Calu3 (cell line): ENCODE data around the gene BLTP2. TPM values are rescaled to one million over a fixed set of nuclear protein-coding genes. Genes with fewer than 3 reads are reported as not detected.
A peak's percentile ranks its signal among the peaks of the same experiment; 100 is the strongest.
"Not testable (repeated sequence)": the region's sequence is repeated elsewhere in the genome, so short reads cannot be mapped to it uniquely, and the experiment has no call there.

Experiments
- BruUV-seq: library from RNA; stranded (reverse); fragments of 400-500 nt; replicated peaks from 2 replicates; lab custom pipeline; 2021; lab: Mats Ljungman, UMichigan
- CTCF ChIA-PET: fragments of 300-600 bp; sonication (Branson Sonifier 250); formaldehyde crosslinking; loops from one replicate; lab custom pipeline; 2022; ENCODE audit warnings: antibody characterized with exemption; lab: Charles Lee
- DNase-seq: peaks from one replicate; pipeline ENCODE4 v3.0.0; 2022
- H3K27ac Mint-ChIP-seq: one replicate; pipeline ENCODE4 v1.8.0; 2022; ENCODE audit warnings: mixed read lengths; ENCODE audit not compliant: unreplicated experiment
- H3K27me3 Mint-ChIP-seq: one replicate; pipeline ENCODE4 v1.8.0; 2022; ENCODE audit warnings: mixed read lengths; ENCODE audit not compliant: unreplicated experiment
- H3K36me3 Mint-ChIP-seq: one replicate; pipeline ENCODE4 v1.8.0; 2022; ENCODE audit warnings: mild to moderate bottlenecking, moderate library complexity, mixed read lengths; ENCODE audit not compliant: insufficient read depth, unreplicated experiment
- H3K4me1 Mint-ChIP-seq: one replicate; pipeline ENCODE4 v1.8.0; 2022; ENCODE audit warnings: mild to moderate bottlenecking, low read depth, mixed read lengths; ENCODE audit not compliant: unreplicated experiment
- H3K4me3 Mint-ChIP-seq: one replicate; pipeline ENCODE4 v1.8.0; 2022; ENCODE audit warnings: mild to moderate bottlenecking, low read depth, moderate library complexity, mixed read lengths; ENCODE audit not compliant: unreplicated experiment
- H3K9me3 Mint-ChIP-seq: one replicate; pipeline ENCODE4 v1.8.0; 2022; ENCODE audit warnings: low read depth, mixed read lengths; ENCODE audit not compliant: unreplicated experiment
- intact Hi-C: fragments of 100-400 bp; cut with micrococcal nuclease; formaldehyde crosslinking; loops from one replicate; pipeline ENCODE4 v1.10.0; 2022; ENCODE audit not compliant: unreplicated experiment
- total RNA-seq: library from RNA; stranded (reverse); gene quantifications from 2 replicates; pipeline ENCODE4 v1.2.3, GENCODE V29; 2022
- TF ChIP-seq, protein P1 (sequence below): fragments of 200-600 bp; IDR thresholded peaks from one replicate; pipeline ENCODE4 v1.8.0; 2022; ENCODE audit warnings: antibody characterized with exemption; ENCODE audit not compliant: unreplicated experiment

BLTP2 gene
- total RNA-seq, 1 experiment from 2014 or later: 158 TPM

DNA sequence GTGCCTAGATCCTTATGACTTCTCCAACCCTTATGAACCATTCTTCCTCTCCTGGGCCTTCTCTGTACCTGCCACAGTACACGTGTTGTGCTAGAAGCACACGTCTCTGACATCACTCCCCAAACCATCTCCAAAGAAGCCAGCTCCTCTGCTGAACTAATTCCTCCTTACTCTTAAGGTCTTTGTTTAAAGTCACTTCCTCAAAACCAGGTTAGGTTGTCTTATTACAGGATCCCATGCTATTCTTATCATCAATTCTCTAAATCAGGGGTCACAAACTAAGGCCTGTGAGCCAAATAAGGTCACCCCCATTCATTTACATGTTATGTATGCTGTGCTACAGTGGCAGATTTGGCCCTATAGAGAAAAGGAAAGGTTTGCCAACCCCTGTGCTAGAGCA lies 21.0 kb upstream of the BLTP2 start:
- Mint-ChIP-seq H3K4me3 (no peak overlapping the region), H3K9me3 (no peaks in the 10 kb centered on the region), H3K36me3 (peaks cover 39% of the 10 kb centered on the region), H3K27me3 (no peaks in the 10 kb centered on the region), H3K27ac (no peak overlapping the region), H3K4me1 (peaks cover 25% of the 10 kb centered on the region)
- TF ChIP-seq, protein P1, sequence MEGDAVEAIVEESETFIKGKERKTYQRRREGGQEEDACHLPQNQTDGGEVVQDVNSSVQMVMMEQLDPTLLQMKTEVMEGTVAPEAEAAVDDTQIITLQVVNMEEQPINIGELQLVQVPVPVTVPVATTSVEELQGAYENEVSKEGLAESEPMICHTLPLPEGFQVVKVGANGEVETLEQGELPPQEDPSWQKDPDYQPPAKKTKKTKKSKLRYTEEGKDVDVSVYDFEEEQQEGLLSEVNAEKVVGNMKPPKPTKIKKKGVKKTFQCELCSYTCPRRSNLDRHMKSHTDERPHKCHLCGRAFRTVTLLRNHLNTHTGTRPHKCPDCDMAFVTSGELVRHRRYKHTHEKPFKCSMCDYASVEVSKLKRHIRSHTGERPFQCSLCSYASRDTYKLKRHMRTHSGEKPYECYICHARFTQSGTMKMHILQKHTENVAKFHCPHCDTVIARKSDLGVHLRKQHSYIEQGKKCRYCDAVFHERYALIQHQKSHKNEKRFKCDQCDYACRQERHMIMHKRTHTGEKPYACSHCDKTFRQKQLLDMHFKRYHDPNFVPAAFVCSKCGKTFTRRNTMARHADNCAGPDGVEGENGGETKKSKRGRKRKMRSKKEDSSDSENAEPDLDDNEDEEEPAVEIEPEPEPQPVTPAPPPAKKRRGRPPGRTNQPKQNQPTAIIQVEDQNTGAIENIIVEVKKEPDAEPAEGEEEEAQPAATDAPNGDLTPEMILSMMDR: no peak
- intact Hi-C loops: no loop called here
- CTCF ChIA-PET: no interaction called here
- BruUV-seq: no TSS peak
- no peak for DNase-seq

DNA sequence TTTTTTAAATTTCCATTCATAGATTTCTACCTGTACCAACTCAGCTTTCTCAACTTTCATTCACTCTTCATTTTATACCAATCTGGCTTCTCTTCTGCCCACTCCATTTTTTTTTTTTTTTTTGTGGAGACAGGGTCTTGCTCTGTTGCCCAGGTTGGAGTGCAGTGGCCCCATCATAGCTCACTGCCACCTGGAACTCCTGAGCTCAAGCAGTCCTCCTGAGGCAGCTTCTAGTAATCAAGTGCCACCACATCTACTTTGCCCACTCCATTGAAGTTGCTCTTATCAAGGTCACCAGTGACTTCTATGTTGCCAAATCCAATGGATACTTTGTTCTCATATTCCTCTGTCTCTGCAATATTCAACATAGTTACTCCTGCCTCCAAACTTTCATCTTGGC lies 18.8 kb upstream of the BLTP2 start:
- Mint-ChIP-seq H3K9me3 (no peaks in the 10 kb centered on the region), H3K4me1 (peaks cover 40% of the 10 kb centered on the region), H3K27ac (peak overlapping the region; percentile 96), H3K27me3 (no peaks in the 10 kb centered on the region), H3K36me3 (peaks cover 47% of the 10 kb centered on the region), H3K4me3 (peak overlapping the region; percentile 94)
- no peak for DNase-seq
- intact Hi-C loops: loop anchor here (5.0 kb wide), 1 partner anchor 54 kb away; the partner anchor contains the start of genes RAB34 and RPL23A
- BruUV-seq: no TSS peak
- CTCF ChIA-PET: no interaction called here
- TF ChIP-seq, protein P1: no peak

DNA sequence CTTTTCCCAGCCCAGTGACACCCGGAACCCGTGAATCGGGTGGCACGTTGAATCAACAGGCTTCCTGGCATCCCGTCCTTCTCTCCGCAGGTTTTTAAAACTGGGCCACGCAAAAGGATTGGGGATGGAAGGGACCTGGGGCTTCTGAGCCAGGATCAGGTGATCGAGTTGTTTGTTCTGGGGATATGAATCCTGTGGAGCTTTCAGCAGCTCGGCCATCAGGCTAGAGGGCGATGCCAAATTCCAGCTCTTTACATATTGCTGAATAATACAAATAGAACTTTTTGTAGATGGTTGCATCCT lies 17.5 kb upstream of the BLTP2 start:
- BruUV-seq: TSS peak; percentile 47
- peaks cover 40% of the 10 kb centered on the region for H3K4me1 Mint-ChIP-seq
- TF ChIP-seq, protein P1: no peak
- no peaks in the 10 kb centered on the region for H3K9me3 Mint-ChIP-seq
- H3K36me3 Mint-ChIP-seq: peaks cover 51% of the 10 kb centered on the region
- H3K27ac Mint-ChIP-seq: peak overlapping the region; percentile 96
- H3K27me3 Mint-ChIP-seq: no peaks in the 10 kb centered on the region
- CTCF ChIA-PET: interaction anchor here (0.6 to 1.9 kb wide), 3 partner anchors 12 to 486 kb away, joined by 3 to 7 read pairs (median 5); no protein-coding TSS in a partner anchor
- intact Hi-C loops: loop anchor here (5.0 kb wide), 1 partner anchor 55 kb away; the partner anchor contains the start of genes RAB34 and RPL23A
- peak overlapping the region; percentile 94 for H3K4me3 Mint-ChIP-seq
- no peak for DNase-seq

DNA sequence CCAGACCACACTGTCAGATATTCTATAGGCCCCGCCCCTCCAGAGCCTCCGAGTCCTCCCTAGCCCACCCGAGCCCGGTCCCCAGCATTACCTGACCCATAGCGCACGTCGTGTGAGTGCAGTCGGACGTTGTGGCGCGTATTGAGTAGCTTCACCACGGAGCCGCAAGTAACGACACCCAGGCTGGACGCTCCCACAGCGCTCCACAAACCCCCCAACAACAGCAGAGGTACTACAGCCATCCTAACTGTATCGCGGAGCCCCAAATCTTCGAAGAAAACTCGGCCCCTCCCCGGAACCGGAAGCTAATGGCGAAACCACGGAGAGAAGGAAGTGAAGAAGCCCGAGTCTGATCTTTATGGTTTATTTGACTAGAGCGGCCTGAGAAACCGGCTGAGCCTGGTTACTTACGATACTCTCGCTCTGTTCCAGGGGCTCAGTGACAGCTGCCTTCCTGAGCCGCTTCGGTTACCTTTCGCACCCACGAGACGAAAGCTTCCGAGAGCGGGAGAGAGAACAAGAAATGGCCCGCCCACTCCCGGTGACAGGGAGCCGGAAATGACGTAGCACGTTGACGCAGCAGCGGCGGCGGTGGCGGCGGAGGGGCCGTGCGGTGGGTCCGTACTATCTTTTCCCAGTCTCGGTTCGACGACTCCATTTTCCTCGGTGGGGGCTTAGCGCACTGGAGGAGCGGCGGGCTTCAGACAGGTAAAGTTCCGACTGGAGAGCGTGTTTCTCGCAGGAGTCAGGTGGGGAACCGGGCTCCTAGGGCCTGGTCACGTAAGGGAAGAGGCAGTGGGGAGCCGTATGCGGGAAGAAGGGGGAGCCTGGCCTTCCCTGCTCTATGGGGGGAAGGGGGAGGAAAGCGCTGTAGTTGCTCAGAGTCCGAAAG lies 16.9 kb upstream of the BLTP2 start, which contains the start of the genes SDF2 and SUPT6H:
Gene SDF2, minus strand, starts transcription at position 272 of the 892 bp plus-strand sequence. Its CDS starts 30 bp downstream, at position 242.
Gene SUPT6H, plus strand, starts transcription at position 571 of the 892 bp plus-strand sequence. CDS start 11,197 bp downstream, outside the sequence.
- CTCF ChIA-PET: interaction anchor here (0.6 to 1.9 kb wide), 8 partner anchors 10 to 487 kb away, joined by 3 to 7 read pairs (median 4); partner anchors contain the start of gene BLTP2
- Mint-ChIP-seq H3K36me3 (peaks cover 51% of the 10 kb centered on the region), H3K9me3 (no peaks in the 10 kb centered on the region), H3K27ac (peak within 1 kb of the TSS; percentile 96), H3K27me3 (no peaks in the 10 kb centered on the region), H3K4me1 (peaks cover 40% of the 10 kb centered on the region), H3K4me3 (peak within 1 kb of the TSS; percentile 94)
- DNase-seq: peak; percentile 92
- intact Hi-C loops: loop anchor here (5.0 kb wide), 1 partner anchor 55 kb away; the partner anchor contains the start of genes RAB34 and RPL23A
- BruUV-seq: TSS peak; percentile 76
- TF ChIP-seq, protein P1: no peak

DNA sequence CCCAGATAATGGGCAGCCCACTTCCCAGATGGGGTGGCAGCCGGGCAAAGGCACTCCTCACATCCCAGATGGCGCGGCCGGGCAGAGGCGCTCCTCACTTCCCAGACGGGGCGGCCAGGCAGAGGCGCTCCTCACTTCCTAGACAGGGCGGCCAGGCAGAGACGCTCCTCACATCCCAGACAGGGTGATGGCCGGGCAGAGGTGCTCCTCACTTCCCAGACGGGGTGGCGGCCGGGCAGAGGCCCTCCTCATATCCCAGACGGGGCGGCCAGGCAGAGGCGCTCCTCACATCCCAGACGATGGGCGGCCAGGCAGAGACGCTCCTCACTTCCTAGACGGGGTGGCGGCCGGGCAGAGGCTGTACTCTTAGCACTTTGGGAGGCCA lies 14.5 kb upstream of the BLTP2 start:
- BruUV-seq, intact Hi-C loops, DNase-seq, H3K27ac Mint-ChIP-seq, H3K9me3 Mint-ChIP-seq, H3K27me3 Mint-ChIP-seq, CTCF ChIA-PET: not testable (repeated sequence)
- peak overlapping the region; percentile 94 for H3K4me3 Mint-ChIP-seq
- H3K36me3 Mint-ChIP-seq: peaks cover 62% of the 10 kb centered on the region
- H3K4me1 Mint-ChIP-seq: peaks cover 31% of the 10 kb centered on the region

DNA sequence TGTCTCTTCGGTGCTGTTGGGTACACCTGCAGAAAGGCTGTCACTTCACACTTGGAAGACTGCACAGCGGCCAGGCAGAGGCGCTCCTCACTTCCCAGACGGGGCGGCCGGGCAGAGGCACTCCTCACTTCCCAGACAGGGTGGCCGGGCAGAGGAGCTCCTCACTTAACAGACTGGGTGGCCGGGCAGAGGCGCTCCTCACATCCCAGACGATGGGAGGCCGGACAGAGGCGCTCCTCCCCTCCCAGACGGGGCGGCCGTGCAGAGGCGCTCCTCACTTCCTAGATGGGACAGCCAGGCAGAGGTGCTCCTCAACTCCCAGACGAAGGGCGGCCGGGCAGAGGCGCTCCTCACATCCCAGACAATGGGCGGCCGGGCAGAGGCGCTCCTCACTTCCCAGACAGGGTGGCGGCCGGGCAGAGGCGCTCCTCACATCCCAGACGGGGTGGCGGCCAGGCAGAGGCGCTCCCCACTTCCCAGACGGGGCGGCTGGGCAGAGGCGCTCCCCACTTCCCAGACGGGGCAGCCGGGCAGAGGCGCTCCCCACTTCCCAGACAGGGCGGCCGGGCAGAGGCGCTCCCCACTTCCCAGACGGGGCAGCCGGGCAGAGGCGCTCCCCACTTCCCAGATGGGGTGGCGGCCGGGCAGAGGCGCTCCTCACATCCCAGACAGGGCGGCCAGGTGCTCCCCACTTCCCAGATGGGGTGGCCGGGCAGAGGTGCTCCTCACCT lies 14.0 kb upstream of the BLTP2 start:
- H3K27me3 Mint-ChIP-seq, H3K9me3 Mint-ChIP-seq, H3K4me3 Mint-ChIP-seq, BruUV-seq, DNase-seq, intact Hi-C loops, H3K27ac Mint-ChIP-seq: not testable (repeated sequence)
- H3K4me1 Mint-ChIP-seq: peaks cover 25% of the 10 kb centered on the region
- CTCF ChIA-PET: interaction anchor here (0.8 kb wide), 1 partner anchor 17 kb away, joined by 7 read pairs; no protein-coding TSS in a partner anchor
- peaks cover 64% of the 10 kb centered on the region for H3K36me3 Mint-ChIP-seq
